GM12865 (cell line): ENCODE results near the gene MAP2K5.

Source experiments
- DNase-seq: peaks from one replicate; pipeline ENCODE4 v3.0.0; 2010; ENCODE audit warnings: low read depth
- H3K4me3 ChIP-seq: 2 replicates; pipeline ENCODE4 v1.5.1; 2011; ENCODE audit warnings: mild to moderate bottlenecking, low read depth, low read length, control low read depth
- CTCF ChIP-seq: IDR thresholded peaks from 2 replicates; pipeline ENCODE4 v1.5.1; 2011; ENCODE audit warnings: low read length, control low read depth, low read depth, inconsistent platforms; ENCODE audit not compliant: insufficient read depth; ENCODE audit errors: missing control alignments

MAP2K5 gene

DNA sequence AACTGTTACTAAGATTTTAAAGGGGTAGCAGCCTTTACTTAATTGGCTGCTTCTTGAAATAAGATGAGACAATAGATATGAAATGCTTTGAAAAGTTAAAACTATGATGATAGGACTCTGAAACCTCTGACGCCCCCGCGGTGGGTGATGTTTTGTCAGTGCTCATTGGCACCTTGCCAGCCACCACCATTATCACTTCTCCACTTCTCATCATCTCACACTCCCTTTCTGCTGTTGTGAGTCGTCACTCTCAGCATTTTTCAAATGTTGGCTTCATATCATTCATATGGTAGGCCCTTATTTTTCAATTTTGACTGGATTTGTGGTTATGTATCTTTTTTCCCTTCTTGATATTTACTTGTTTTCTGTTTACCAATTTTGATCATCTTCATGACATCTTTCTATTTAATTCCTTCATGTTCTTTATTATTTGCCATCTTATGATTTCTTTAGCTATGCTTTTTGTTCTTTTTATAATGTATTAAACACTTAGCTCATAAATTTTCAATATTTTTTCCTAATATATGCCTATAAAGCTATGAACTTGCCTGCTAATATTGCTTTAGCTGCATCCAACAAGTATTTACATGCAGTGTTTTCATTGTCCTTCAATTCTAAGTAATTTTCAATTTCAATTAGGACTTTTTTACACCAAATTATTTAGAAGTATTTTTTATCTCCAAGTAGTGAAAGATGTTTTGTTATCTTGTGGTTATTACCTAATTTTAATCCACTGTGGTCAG is 252.5 kb downstream of the MAP2K5 start:
- TF ChIP-seq CTCF = no peak
- no peak overlapping the region for H3K4me3 ChIP-seq
- DNase-seq = no peak

- H3K4me3 ChIP-seq = no peak overlapping the region
These were observed 254.0 kb downstream of the MAP2K5 start for GRCh38 chr15:67796196-67797127.

DNA sequence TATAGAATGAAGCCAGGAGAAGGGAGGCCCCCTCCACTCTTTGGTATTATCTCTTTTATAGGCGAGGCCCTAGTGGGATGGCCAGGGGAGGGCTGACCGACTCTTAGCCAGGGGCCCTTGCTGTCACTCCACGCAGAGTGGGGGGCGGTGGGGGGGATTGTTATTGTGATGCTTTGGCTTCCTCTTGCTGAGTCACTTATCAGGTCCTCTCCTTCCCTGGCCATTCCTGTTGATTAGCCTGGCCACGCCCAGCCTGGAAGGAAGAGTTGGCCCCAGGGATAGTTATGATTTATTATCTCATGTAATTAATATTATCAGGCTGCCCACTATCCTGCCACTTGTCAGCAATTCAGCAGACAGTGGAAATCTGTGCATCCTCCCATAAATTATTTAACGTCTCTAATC is 257.3 kb downstream of the MAP2K5 start:
- no peak for DNase-seq
- no peak for TF ChIP-seq CTCF
- H3K4me3 ChIP-seq = no peak overlapping the region

More at GRCh38 chr15:67796196-67797127, 254.0 kb downstream of the MAP2K5 start:
- no peak for DNase-seq
- TF ChIP-seq CTCF = no peak

GRCh38 chr15:67801142-67801541 is 258.6 kb downstream of the MAP2K5 start:
- no peak for TF ChIP-seq CTCF
- DNase-seq = no peak
- no peak overlapping the region for H3K4me3 ChIP-seq

- DNase-seq = no peak
- no peak for TF ChIP-seq CTCF
- H3K4me3 ChIP-seq = no peak overlapping the region
These were observed 259.7 kb downstream of the MAP2K5 start for GRCh38 chr15:67801926-67802914.

- no peak overlapping the region for H3K4me3 ChIP-seq
- TF ChIP-seq CTCF = no peak
- DNase-seq = no peak
These were observed 260.8 kb downstream of the MAP2K5 start for GRCh38 chr15:67803299-67803698.
